ENCODE data around the gene BRIP1.
"Not testable (repeated sequence)": the region's sequence is repeated elsewhere in the genome, so short reads cannot be mapped to it uniquely, and the experiment has no call there.

BRIP1 gene

GRCh38 chr17:61867033-61867432 is 3.7 kb upstream of the BRIP1 start:
- in situ Hi-C loops (cut with MboI; ENCODE audit: low sequenced_read_pairs): no loop called here

DNA sequence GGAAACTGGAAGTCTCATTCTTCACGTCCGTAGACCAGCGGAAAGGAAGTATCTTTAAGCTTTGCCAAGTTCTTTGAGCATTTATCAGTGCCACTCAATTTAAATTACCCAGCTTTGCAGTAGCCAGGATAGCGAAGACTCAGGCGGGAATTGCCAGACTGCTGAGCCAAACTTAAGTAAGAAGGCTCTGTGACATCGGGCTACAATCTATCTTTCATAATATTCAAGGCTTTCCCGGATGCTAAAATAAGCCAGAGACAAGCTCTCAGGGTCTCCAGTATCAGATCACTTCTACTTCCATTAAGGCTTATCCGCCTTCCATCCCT is 436 bp upstream of the BRIP1 start:
- in situ Hi-C loops (cut with MboI; ENCODE audit: low sequenced_read_pairs): no loop called here

- in situ Hi-C loops (cut with MboI; ENCODE audit: low sequenced_read_pairs): no loop called here
Observed at GRCh38 chr17:61862105-61862574, 1.2 kb downstream of the BRIP1 start.

- in situ Hi-C loops (cut with MboI; ENCODE audit: low sequenced_read_pairs): not testable (repeated sequence)
Observed at GRCh38 chr17:61860397-61860796, 2.9 kb downstream of the BRIP1 start.

GRCh38 chr17:61856035-61856434 is 7.3 kb downstream of the BRIP1 start:
- in situ Hi-C loops (cut with MboI; ENCODE audit: low sequenced_read_pairs): no loop called here

GRCh38 chr17:61852857-61853256 is 10.5 kb downstream of the BRIP1 start:
- in situ Hi-C loops (cut with MboI; ENCODE audit: low sequenced_read_pairs): no loop called here

DNA sequence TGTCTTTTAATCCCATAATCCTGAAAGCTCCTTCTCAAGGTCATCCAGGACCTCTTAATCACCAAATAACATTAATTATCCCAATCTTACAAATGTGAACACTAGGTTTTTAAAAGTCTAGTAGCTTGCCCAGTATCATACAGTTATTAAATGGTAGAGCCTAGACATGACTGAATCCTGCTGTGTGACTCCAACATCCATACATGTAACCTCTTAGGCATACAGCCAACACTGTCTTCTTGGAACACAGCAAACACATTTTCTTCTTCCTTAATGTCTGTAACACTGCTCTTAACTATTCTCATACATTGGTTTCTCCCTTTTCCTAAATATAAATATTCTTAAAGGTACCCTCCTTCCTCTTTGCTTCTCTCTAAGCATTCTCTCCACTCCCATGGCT is 13.7 kb downstream of the BRIP1 start:
- in situ Hi-C loops (cut with MboI; ENCODE audit: low sequenced_read_pairs): loop anchor here (25.0 kb wide), 2 partner anchors 887 to 1137 kb away; no protein-coding TSS in a partner anchor

DNA sequence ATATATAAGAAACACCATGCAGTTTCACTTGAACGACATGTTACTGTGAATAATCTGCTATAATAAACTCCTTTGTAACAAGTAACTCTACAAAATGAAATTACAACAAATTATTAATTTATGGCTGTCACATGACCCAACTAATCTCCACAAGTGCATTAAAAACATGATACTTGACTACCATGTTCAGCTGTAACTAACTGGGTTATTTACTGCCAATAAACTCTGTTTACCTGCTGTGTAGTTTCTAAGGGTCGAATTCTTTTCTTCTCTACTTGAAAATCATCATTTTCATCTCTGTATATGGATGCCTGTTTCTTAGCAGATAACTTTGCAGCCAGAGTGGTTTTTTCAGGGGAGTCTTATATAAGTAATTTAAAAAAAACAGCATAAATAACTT is 14.4 kb downstream of the BRIP1 start:
- in situ Hi-C loops (cut with MboI; ENCODE audit: low sequenced_read_pairs): loop anchor here (25.0 kb wide), 2 partner anchors 887 to 1137 kb away; no protein-coding TSS in a partner anchor

DNA sequence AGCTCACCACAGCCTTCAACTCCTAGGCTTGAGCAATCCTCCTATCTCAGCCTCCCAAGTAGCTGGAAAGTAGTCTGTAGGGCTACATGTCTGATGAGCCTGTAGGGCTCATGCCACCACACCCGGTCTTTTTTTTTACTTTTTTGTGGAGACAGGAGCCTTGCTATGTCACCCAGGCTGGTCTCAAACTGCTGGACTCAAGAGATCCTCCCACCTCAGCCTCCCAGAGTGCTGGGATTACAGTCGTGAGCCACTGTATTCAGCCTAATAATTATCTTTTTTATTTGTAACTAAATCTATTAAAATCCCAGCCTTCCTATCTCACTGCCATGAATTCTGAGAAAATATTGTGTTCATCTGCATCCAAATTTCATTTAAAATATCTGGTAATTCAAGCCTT is 15.1 kb downstream of the BRIP1 start:
- in situ Hi-C loops (cut with MboI; ENCODE audit: low sequenced_read_pairs): loop anchor here (25.0 kb wide), 2 partner anchors 886 to 1136 kb away; no protein-coding TSS in a partner anchor

DNA sequence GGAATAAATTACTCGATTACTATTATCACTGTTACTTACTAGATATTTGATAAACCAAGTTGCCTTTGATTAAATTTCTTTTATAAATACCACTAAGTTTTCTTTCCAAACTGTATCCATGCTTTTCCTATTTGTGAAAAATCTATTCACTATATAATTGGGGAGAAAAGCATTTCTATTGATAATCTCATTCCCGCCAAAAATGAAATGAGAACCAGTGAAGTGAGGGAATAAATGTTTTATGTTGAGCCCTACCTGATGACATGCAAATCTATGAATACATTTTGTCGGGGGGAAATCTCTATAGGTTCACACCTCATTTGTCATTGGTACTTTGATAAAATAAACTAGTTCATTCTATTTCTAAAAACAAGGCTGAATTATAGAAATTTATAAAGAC is 15.7 kb downstream of the BRIP1 start:
- in situ Hi-C loops (cut with MboI; ENCODE audit: low sequenced_read_pairs): loop anchor here (25.0 kb wide), 2 partner anchors 885 to 1135 kb away; no protein-coding TSS in a partner anchor

- in situ Hi-C loops (cut with MboI; ENCODE audit: low sequenced_read_pairs): loop anchor here (25.0 kb wide), 2 partner anchors 885 to 1135 kb away; no protein-coding TSS in a partner anchor
Observed at GRCh38 chr17:61846761-61847375, 16.5 kb downstream of the BRIP1 start.

DNA sequence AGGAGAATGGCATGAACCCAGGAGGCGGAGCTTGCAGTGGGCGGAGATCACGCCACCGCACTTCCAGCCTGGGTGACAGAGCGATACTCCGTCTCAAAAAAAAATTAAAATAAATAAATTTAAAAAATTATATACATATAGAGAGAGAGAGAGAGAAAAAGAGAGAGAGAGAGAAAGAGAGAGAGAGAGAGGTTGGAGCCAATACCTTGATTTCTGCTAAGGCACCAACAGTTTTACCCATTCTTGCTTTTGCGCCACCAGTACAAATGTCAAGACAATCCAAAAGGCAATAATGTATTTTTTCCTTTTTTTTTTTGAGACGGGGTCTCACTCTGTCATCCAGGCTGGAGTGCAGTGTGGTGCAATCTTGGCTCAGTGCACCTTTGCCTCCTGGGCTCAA is 17.2 kb downstream of the BRIP1 start:
- in situ Hi-C loops (cut with MboI; ENCODE audit: low sequenced_read_pairs): loop anchor here (25.0 kb wide), 2 partner anchors 884 to 1134 kb away; no protein-coding TSS in a partner anchor

- in situ Hi-C loops (cut with MboI; ENCODE audit: low sequenced_read_pairs): loop anchor here (5.0 to 25.0 kb wide), 3 partner anchors 206 to 1131 kb away; no protein-coding TSS in a partner anchor
Observed at GRCh38 chr17:61843435-61843834, 19.9 kb downstream of the BRIP1 start.

- in situ Hi-C loops (cut with MboI; ENCODE audit: low sequenced_read_pairs): loop anchor here (5.0 to 25.0 kb wide), 3 partner anchors 206 to 1131 kb away; no protein-coding TSS in a partner anchor
Observed at GRCh38 chr17:61842899-61843298, 20.4 kb downstream of the BRIP1 start.

DNA sequence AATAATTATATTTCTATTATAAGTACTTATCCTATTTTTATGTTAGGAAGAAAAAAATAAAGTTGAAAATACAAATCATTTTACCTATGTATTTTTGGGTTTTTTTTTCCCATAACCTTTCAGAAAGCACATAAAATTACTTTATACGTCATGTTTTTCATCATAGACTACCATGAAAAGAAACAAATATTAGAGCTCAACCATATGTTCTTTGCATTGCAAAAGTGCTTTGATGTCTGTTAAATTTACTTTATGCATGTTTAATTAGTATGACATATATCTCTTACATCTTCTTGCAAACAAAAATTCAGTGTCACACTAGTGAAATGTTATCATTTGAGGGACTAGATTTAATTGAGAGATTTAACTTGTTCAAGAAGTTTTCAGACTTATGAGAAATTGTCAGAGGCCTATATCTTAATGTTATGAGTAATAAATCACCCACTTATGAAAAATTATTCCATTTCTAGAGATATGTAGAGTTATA is 24.0 kb downstream of the BRIP1 start:
- in situ Hi-C loops (cut with MboI; ENCODE audit: low sequenced_read_pairs): loop anchor here (25.0 kb wide), 2 partner anchors 877 to 1127 kb away; no protein-coding TSS in a partner anchor

- in situ Hi-C loops (cut with MboI; ENCODE audit: low sequenced_read_pairs): loop anchor here (25.0 kb wide), 2 partner anchors 875 to 1125 kb away; no protein-coding TSS in a partner anchor
Observed at GRCh38 chr17:61837175-61838051, 25.9 kb downstream of the BRIP1 start.

DNA sequence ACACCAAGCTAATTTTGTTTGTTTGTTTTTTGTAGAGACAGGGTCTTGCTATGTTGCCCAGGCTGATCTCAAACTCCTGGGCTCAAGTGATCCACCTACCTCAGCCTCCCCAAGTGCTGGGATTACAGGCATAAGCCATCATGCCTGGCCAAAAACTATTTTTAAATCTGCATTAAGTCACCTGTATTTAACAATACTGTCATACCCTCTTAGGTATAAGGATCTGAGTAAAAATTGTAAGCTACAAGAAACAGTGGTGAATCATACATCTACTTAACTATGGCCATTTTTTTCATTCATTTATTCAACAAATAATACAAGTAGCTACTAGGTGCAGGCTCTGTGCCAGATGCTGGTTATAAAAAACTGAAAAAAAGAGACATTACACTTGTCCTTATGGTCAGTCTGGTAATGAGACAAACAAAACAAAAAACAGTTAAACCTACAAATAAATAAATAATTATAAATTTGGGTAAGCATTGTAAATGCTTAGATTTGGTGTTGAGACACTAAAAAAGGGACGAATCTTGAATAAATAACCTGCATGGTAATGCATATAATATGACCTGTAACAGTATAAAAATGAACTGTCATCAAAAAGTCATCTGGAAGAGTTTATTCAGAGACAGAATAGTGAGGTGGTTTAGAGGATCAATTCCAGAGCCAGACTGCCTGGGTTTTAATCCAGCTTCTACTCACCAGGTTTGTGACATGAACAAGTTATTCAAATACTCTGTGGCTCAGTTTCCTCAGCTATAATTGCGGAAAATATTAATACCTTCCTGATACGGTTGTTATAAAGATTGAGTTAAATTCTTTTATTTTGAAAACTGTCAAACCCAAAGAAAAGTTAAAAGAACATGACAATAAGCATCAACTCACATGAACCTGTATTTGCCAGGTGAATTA is 26.8 kb downstream of the BRIP1 start:
- in situ Hi-C loops (cut with MboI; ENCODE audit: low sequenced_read_pairs): loop anchor here (25.0 kb wide), 2 partner anchors 874 to 1124 kb away; no protein-coding TSS in a partner anchor

DNA sequence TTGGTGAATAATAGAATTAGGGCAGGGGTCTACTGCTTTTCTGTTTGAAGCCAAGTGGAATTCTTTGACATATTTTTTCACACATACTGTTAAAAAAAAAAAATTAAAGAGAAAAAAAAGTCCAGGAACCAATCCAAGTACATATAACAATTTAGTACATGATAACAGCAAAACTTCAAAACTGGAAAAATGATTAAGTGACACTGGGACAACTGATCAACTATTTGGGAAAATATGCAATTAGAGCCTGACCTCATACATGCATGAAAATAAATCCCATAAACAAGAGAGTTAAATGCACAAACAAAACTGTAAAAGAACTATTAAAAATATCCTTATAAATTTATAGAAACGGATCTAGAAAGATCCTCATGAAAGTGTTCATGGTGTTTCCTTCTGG is 27.7 kb downstream of the BRIP1 start:
- in situ Hi-C loops (cut with MboI; ENCODE audit: low sequenced_read_pairs): loop anchor here (25.0 kb wide), 2 partner anchors 873 to 1123 kb away; no protein-coding TSS in a partner anchor

DNA sequence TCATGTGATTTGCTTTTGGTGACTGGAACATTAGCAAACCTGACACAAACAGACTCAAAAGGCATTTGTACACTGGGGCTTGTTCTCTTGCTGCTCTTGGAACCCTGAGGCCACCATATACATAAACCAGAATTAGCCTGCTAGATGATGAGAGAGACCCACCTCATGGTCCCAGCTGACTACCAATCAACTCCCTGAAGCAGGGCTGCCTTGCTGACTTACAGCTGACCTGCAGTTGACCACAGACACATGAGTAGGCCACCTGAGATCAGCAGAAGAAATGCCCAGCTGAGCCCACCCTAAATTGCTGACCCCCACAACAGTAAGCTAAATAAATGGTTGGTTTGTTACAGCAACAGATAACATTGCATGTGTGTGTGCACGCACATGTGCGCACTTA is 28.7 kb downstream of the BRIP1 start:
- in situ Hi-C loops (cut with MboI; ENCODE audit: low sequenced_read_pairs): loop anchor here (25.0 kb wide), 2 partner anchors 872 to 1122 kb away; no protein-coding TSS in a partner anchor

All from HL-60/S4 treated with retinoic acid at 250 ng/mL for 4 days and 3 days (cell line).